SU-DHL-6 (cell line): ENCODE data around the gene COX6B1.

ENCODE experiments used
- EZH2phosphoT487 ChIP-seq: fragments of 200-600 bp; sonication (generic), shearing (Covaris generic); conservative IDR thresholded peaks from 2 replicates; pipeline ENCODE4 v1.6.1; 2018; ENCODE audit warnings: mild to moderate bottlenecking, antibody characterized with exemption, low read length, moderate library complexity, mixed read lengths
- TF ChIP-seq, protein P1 (sequence below): fragments of 200-600 bp; sonication (generic); IDR thresholded peaks from one replicate; pipeline ENCODE4 v1.5.1; 2017; ENCODE audit warnings: antibody characterized with exemption, mild to moderate bottlenecking, low read length, moderate library complexity; ENCODE audit not compliant: insufficient read depth, poor library complexity, severe bottlenecking

DNA sequence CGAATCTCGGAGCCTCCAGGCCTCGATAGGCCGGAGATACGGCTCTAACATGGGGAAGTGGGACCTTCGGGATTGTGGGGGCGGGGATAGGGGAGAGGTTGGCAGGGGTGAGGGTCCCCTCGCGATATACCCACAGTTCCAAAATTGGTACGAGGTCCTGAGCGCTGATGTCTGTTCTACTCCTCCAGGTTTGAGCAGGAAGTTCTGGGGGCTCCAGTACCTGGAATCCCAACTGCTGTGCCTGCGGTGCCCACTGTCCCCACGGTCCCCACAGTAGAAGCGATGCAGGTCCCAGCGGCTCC lies 18.8 kb upstream of the COX6B1 start:
- TF ChIP-seq, protein P1, sequence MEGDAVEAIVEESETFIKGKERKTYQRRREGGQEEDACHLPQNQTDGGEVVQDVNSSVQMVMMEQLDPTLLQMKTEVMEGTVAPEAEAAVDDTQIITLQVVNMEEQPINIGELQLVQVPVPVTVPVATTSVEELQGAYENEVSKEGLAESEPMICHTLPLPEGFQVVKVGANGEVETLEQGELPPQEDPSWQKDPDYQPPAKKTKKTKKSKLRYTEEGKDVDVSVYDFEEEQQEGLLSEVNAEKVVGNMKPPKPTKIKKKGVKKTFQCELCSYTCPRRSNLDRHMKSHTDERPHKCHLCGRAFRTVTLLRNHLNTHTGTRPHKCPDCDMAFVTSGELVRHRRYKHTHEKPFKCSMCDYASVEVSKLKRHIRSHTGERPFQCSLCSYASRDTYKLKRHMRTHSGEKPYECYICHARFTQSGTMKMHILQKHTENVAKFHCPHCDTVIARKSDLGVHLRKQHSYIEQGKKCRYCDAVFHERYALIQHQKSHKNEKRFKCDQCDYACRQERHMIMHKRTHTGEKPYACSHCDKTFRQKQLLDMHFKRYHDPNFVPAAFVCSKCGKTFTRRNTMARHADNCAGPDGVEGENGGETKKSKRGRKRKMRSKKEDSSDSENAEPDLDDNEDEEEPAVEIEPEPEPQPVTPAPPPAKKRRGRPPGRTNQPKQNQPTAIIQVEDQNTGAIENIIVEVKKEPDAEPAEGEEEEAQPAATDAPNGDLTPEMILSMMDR, result no peak
- TF ChIP-seq EZH2phosphoT487, result no peak
